A673 (cell line): ENCODE results near the gene ASB18. TPM values are rescaled to one million over a fixed set of nuclear protein-coding genes. Genes with fewer than 3 reads are reported as not detected.

Source experiments
- BruUV-seq: library from RNA; stranded (reverse); fragments of 400-500 nt; replicated peaks from 2 replicates; lab custom pipeline; 2021; lab: Mats Ljungman, UMichigan
- CTCF ChIA-PET: fragments of 300-600 bp; sonication (Branson Sonifier 250); formaldehyde crosslinking; loops from one replicate; lab custom pipeline; 2022; ENCODE audit warnings: antibody characterized with exemption; lab: Charles Lee
- POLR2A ChIA-PET: fragments of 300-600 bp; sonication (Branson Sonifier 250); formaldehyde crosslinking; loops from one replicate; lab custom pipeline; 2022; ENCODE audit warnings: antibody characterized with exemption; ENCODE audit not compliant: low non-redundant PET; lab: Charles Lee
- DNase-seq: peaks from one replicate; pipeline ENCODE4 v3.0.0-alpha.2; 2015; ENCODE audit warnings: low spot score
- H3K27ac ChIP-seq: fragments of 200-600 bp; sonication (generic); 2 replicates; pipeline ENCODE4 v1.5.1; 2016; ENCODE audit warnings: mixed run types, low read depth, mild to moderate bottlenecking, mixed read lengths, antibody characterized with exemption, low read length; ENCODE audit not compliant: poor library complexity, severe bottlenecking
- H3K27me3 ChIP-seq: fragments of 200-600 bp; sonication (generic); replicated peaks from 2 replicates; pipeline ENCODE4 v1.6.1; 2017; ENCODE audit warnings: mixed run types, low read depth, mild to moderate bottlenecking, mixed read lengths, antibody characterized with exemption, low read length; ENCODE audit not compliant: insufficient read depth, poor library complexity
- H3K36me3 ChIP-seq: fragments of 200-600 bp; sonication (generic); 2 replicates; pipeline ENCODE4 v1.6.1; 2016; ENCODE audit warnings: mixed run types, mild to moderate bottlenecking, mixed read lengths, antibody characterized with exemption, low read length; ENCODE audit not compliant: insufficient read depth, poor library complexity, severe bottlenecking
- H3K4me1 ChIP-seq: fragments of 200-600 bp; sonication (generic); 2 replicates; pipeline ENCODE4 v1.6.1; 2017; ENCODE audit warnings: mixed run types, mild to moderate bottlenecking, mixed read lengths, antibody characterized with exemption, low read length; ENCODE audit not compliant: insufficient read depth, poor library complexity, severe bottlenecking
- H3K4me3 ChIP-seq: fragments of 200-600 bp; sonication (generic); 2 replicates; pipeline ENCODE4 v1.5.1; 2016; ENCODE audit warnings: low read depth, mixed run types, mild to moderate bottlenecking, mixed read lengths, low read length; ENCODE audit not compliant: poor library complexity, severe bottlenecking
- H3K9me3 ChIP-seq: fragments of 200-600 bp; sonication (generic); 2 replicates; pipeline ENCODE4 v1.6.1; 2016; ENCODE audit warnings: mixed run types, low read depth, mild to moderate bottlenecking, mixed read lengths, antibody characterized with exemption, low read length; ENCODE audit not compliant: poor library complexity, severe bottlenecking
- EZH2 ChIP-seq: fragments of 200-600 bp; sonication (generic); IDR thresholded peaks from 2 replicates; pipeline ENCODE4 v1.6.1; 2017; ENCODE audit warnings: borderline replicate concordance, low read depth, mild to moderate bottlenecking, mixed read lengths, antibody characterized with exemption, low read length; ENCODE audit not compliant: poor library complexity, severe bottlenecking
- intact Hi-C: fragments of 100-400 bp; cut with micrococcal nuclease; formaldehyde crosslinking; loops from one replicate; pipeline ENCODE4 v1.10.0; 2022; ENCODE audit not compliant: unreplicated experiment
- total RNA-seq: library from RNA; stranded (reverse); gene quantifications from 2 replicates; pipeline ENCODE4 v1.2.3, GENCODE V29; 2021
- TF ChIP-seq, protein P1 (sequence below): fragments of 300-800, 200-600 bp; sonication (generic); conservative IDR thresholded peaks from 2 replicates; pipeline ENCODE4 v1.5.1; 2017; ENCODE audit warnings: low read depth, mild to moderate bottlenecking, antibody characterized with exemption, low read length, moderate library complexity, mixed read lengths

ASB18 gene
- total RNA-seq, 1 experiment from 2014 or later = not detected

DNA sequence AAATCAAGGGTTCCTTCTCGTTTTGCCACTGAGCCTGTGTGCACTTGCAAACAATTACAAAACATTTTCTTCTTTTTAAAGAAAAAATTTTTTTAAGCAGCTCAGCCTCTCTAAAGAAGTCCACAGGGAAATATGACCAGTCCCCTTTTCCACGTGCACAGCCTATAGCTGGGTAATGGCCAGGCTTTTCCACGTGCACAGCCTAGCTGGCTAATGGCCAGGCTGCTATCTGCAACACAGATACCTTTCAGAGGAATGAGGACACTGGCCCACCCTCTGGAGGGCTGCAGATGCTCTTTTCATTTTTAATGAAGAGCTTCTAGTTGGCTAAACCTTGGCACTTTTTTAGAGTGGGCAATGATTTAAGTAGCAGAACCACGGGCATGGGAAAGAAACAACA, 46.3 kb downstream of the ASB18 start:
- Histone ChIP-seq H3K36me3 (no peaks in the 10 kb centered on the region), H3K4me1 (no peaks in the 10 kb centered on the region), H3K27me3 (peaks cover 43% of the 10 kb centered on the region), H3K27ac (no peak overlapping the region), H3K9me3 (no peaks in the 10 kb centered on the region), H3K4me3 (no peak overlapping the region)
- TF ChIP-seq EZH2 = no peak
- TF ChIP-seq, protein P1, sequence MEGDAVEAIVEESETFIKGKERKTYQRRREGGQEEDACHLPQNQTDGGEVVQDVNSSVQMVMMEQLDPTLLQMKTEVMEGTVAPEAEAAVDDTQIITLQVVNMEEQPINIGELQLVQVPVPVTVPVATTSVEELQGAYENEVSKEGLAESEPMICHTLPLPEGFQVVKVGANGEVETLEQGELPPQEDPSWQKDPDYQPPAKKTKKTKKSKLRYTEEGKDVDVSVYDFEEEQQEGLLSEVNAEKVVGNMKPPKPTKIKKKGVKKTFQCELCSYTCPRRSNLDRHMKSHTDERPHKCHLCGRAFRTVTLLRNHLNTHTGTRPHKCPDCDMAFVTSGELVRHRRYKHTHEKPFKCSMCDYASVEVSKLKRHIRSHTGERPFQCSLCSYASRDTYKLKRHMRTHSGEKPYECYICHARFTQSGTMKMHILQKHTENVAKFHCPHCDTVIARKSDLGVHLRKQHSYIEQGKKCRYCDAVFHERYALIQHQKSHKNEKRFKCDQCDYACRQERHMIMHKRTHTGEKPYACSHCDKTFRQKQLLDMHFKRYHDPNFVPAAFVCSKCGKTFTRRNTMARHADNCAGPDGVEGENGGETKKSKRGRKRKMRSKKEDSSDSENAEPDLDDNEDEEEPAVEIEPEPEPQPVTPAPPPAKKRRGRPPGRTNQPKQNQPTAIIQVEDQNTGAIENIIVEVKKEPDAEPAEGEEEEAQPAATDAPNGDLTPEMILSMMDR = no peak
- POLR2A ChIA-PET = no interaction called here
- BruUV-seq = no TSS peak
- CTCF ChIA-PET = no interaction called here
- intact Hi-C loops = no loop called here
- no peak for DNase-seq

DNA sequence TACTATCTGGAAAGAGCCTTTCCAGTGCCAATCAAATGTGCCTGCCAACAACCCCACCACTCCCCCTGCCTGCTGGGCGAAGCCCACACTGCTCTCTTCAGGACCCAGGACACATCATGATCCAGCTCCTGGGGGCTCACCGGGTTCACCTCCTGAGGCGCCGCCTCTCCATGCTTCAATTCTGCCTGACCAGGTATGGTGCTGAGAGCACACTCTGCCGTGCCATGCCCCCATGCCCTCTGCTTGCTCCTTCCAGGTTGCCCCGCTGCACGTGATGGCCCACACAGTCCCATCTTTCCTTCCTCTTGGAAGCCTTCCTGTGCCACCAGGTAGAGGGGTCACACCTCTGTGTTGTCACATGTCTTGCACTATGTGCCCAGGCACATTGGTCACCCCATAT, 47.5 kb downstream of the ASB18 start:
- CTCF ChIA-PET = no interaction called here
- intact Hi-C loops = no loop called here
- no peaks in the 10 kb centered on the region for H3K9me3 ChIP-seq
- BruUV-seq = no TSS peak
- TF ChIP-seq, protein P1 = no peak
- no peak for TF ChIP-seq EZH2
- no peak overlapping the region for H3K4me3 ChIP-seq
- no peak for DNase-seq
- H3K4me1 ChIP-seq = no peaks in the 10 kb centered on the region
- POLR2A ChIA-PET = no interaction called here
- peaks cover 55% of the 10 kb centered on the region for H3K27me3 ChIP-seq
- H3K36me3 ChIP-seq = no peaks in the 10 kb centered on the region
- H3K27ac ChIP-seq = no peak overlapping the region

DNA sequence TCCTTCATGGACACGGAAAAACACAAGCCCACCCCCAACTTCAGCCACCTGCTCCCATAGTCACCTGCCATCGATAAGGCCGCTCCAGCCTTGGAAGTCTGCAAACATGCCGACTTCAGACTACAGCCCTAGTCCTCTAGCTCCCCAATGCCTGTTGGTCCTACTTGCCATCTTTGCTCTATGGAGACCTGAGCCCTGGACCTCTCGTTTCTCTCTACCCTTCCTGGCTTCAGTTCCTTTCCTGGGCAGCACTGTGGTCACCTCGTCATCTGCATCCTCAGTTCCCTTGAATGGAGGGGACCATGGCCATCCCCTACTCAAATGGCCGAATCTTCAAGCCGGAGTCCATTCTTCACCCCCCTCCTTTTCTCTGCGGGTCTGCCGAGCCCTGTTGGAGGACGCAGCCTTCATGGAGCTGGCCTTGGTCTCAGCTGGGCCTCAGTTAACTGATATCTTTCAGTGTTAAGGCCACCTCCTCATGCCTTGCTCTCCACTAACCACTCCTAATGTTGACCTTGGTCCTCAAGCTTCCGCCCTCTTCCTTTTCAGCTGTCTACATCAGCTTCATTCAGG, 48.4 kb downstream of the ASB18 start:
- no peak overlapping the region for H3K4me3 ChIP-seq
- DNase-seq = no peak
- CTCF ChIA-PET = no interaction called here
- POLR2A ChIA-PET = interaction anchor here (0.6 kb wide), 1 partner anchor 1343 kb away, joined by 3 read pairs; no protein-coding TSS in a partner anchor
- no TSS peak for BruUV-seq
- peaks cover 63% of the 10 kb centered on the region for H3K27me3 ChIP-seq
- H3K27ac ChIP-seq = no peak overlapping the region
- H3K36me3 ChIP-seq = no peaks in the 10 kb centered on the region
- no peaks in the 10 kb centered on the region for H3K4me1 ChIP-seq
- no peak for TF ChIP-seq EZH2
- TF ChIP-seq, protein P1 = no peak
- intact Hi-C loops = no loop called here
- no peaks in the 10 kb centered on the region for H3K9me3 ChIP-seq
